ENCODE measurements around the gene KNTC1. TPM values are rescaled to one million over a fixed set of nuclear protein-coding genes. Genes with fewer than 3 reads are reported as not detected.

KNTC1 gene
- total and polyA plus RNA-seq, 11 donors: 2.1 to 10.4 (median 2.8) TPM

DNA sequence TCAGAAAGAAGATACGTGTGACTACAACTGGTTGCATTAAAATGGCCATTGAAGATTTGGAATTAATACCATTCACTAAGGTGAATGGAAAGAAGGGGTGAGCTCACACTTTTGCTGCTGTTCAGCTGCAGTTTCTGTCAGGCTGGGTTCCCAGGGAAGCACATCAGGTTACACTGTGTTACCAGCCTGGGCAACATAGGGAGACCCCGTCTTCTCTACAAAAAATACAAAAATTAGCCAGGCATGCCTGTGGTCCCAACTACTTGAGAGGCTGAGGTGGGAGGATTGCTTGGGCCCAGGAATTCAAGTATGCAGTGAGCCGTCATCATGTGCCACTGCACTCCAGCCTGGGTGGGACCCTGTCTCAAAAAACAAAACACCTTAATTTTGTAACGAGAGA is 13.4 kb upstream of the KNTC1 start:
- TF ChIP-seq POLR2A (IDR thresholded peaks at IDR 0.05): no peak
- TF ChIP-seq, protein P1, sequence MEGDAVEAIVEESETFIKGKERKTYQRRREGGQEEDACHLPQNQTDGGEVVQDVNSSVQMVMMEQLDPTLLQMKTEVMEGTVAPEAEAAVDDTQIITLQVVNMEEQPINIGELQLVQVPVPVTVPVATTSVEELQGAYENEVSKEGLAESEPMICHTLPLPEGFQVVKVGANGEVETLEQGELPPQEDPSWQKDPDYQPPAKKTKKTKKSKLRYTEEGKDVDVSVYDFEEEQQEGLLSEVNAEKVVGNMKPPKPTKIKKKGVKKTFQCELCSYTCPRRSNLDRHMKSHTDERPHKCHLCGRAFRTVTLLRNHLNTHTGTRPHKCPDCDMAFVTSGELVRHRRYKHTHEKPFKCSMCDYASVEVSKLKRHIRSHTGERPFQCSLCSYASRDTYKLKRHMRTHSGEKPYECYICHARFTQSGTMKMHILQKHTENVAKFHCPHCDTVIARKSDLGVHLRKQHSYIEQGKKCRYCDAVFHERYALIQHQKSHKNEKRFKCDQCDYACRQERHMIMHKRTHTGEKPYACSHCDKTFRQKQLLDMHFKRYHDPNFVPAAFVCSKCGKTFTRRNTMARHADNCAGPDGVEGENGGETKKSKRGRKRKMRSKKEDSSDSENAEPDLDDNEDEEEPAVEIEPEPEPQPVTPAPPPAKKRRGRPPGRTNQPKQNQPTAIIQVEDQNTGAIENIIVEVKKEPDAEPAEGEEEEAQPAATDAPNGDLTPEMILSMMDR (IDR thresholded peaks at IDR 0.05): no peak
- Histone ChIP-seq H3K36me3 (peaks cover 8 to 100% (median 100%) of the 10 kb centered on the region in 9 donors), H3K9me3 (no peaks in the 10 kb centered on the region), H3K4me3 (no peak overlapping the region), H3K27ac (no peak overlapping the region), H3K4me1 (peaks cover 0 to 4% (median 0%) of the 10 kb centered on the region in 12 donors), H3K27me3 (no peaks in the 10 kb centered on the region)
- ATAC-seq (no peak), DNase-seq (no peak)
- intact Hi-C loops (cut with DNase I): no loop called here
- WGBS, 4 donors: 88 to 93% (median 92%) methylated on average over 4 of the region's 4 CpGs

- peaks cover 0 to 4% (median 0%) of the 10 kb centered on the region in 12 donors for H3K4me1 ChIP-seq
- DNase-seq (no peak), ATAC-seq (no peak)
- 94 to 98% (median 95%) methylated on average over 2 of the region's 2 CpGs for WGBS, 4 donors
- intact Hi-C loops (cut with DNase I): no loop called here
- H3K4me3 ChIP-seq: no peak overlapping the region
- TF ChIP-seq, protein P1 (IDR thresholded peaks at IDR 0.05): no peak
- no peak for TF ChIP-seq POLR2A (IDR thresholded peaks at IDR 0.05)
- no peak overlapping the region for H3K27ac ChIP-seq
- H3K27me3 ChIP-seq: no peaks in the 10 kb centered on the region
- H3K9me3 ChIP-seq: no peaks in the 10 kb centered on the region
- H3K36me3 ChIP-seq: peaks cover 8 to 100% (median 100%) of the 10 kb centered on the region in 9 donors
Measured at GRCh38 chr12:122515275-122515674, 11.8 kb upstream of the KNTC1 start.

DNA sequence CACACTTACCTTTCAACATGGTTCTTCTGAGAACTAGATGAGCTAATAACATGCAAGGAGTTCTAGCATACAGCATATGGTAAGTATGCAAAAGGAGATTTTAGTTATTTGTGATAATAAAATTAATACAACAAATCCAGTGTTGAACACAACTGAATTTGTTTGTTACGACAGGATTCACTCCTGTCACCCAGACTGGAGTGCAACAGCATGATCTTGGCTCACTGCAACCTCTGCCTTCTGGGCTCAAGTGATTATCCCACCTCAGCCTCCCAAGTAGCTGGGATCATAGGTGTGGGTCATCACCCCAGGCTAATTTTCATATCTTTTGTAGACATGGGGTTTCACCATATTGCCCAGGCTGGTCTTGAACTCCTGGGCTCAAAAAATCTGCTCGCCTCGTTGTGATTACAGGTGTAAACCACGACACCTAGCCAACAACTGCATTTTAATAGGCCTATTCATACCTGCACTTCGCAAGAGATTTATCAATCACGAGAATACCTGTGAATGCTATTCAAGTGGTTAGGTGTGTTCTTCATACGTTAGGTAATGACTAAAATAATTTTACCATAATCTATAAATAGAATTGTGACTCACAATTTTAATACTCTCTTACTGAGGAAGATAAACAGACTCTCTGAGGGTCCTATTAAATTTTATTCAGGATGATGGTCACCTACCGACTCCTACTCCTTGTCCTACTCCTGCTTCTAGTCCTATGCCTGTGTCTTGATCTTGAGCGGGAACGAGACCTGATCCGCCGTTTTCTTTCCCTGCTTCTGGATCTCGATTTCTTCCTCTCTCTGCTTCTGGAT is 10.3 kb upstream of the KNTC1 start:
- DNase-seq: no peak
- no peaks in the 10 kb centered on the region for H3K27me3 ChIP-seq
- WGBS, 4 donors: 80 to 84% (median 84%) methylated on average over 13 of the region's 13 CpGs
- no peak for ATAC-seq
- H3K9me3 ChIP-seq: no peaks in the 10 kb centered on the region
- H3K4me1 ChIP-seq: peaks cover 0 to 7% (median 4%) of the 10 kb centered on the region in 12 donors
- intact Hi-C loops (cut with DNase I): no loop called here
- H3K4me3 ChIP-seq: no peak overlapping the region
- TF ChIP-seq, protein P1 (IDR thresholded peaks at IDR 0.05): no peak
- no peak for TF ChIP-seq POLR2A (IDR thresholded peaks at IDR 0.05)
- H3K36me3 ChIP-seq: peaks cover 8 to 100% (median 100%) of the 10 kb centered on the region in 9 donors
- H3K27ac ChIP-seq: no peak overlapping the region

GRCh38 chr12:122517877-122518276 is 9.2 kb upstream of the KNTC1 start:
- ATAC-seq (peak in 3 of 4 donors; percentile 24 to 61 (median 48)), DNase-seq (no peak)
- Histone ChIP-seq H3K4me1 (peaks cover 3 to 18% (median 13%) of the 10 kb centered on the region in 12 donors), H3K27me3 (no peaks in the 10 kb centered on the region), H3K4me3 (no peak overlapping the region), H3K36me3 (peaks cover 8 to 100% (median 94%) of the 10 kb centered on the region in 9 donors), H3K9me3 (no peaks in the 10 kb centered on the region), H3K27ac (no peak overlapping the region)
- intact Hi-C loops (cut with DNase I): no loop called here
- TF ChIP-seq POLR2A (IDR thresholded peaks at IDR 0.05): no peak
- TF ChIP-seq, protein P1 (IDR thresholded peaks at IDR 0.05): no peak
- 68 to 77% (median 75%) methylated on average over 5 of the region's 5 CpGs for WGBS, 4 donors

Measured in heart left ventricle (tissue), 16 donors.